NCI-H2196 (cell line): Measurements from ENCODE around the gene MPZL1.

Experiments
- DNase-seq: peaks from one replicate; lab custom pipeline; 2025; ENCODE audit not compliant: unreplicated experiment; lab: John Stamatoyannopoulos, UW

MPZL1 gene

GRCh38 chr1:167748906-167749305 is 27.1 kb downstream of the MPZL1 start:
- no peak for DNase-seq

DNA sequence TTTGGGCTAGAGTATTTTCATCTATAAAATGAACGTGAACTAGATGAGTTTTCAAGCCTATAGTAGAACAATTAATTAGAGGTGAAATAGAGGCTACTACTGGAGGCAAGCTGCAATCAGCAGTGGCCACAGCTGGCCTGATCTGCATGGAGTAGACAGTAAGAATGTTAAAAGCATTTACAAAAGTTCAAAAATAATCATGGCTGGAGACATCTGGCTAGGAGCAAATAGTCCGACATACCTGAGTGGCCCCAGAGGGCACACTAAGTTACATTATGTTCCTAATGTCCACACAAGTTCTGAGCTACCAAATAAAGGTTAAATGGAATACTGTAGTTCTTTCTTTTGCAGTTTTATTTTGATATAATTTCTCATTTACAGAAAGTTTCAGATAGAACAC is 28.0 kb downstream of the MPZL1 start:
- DNase-seq, result no peak

DNA sequence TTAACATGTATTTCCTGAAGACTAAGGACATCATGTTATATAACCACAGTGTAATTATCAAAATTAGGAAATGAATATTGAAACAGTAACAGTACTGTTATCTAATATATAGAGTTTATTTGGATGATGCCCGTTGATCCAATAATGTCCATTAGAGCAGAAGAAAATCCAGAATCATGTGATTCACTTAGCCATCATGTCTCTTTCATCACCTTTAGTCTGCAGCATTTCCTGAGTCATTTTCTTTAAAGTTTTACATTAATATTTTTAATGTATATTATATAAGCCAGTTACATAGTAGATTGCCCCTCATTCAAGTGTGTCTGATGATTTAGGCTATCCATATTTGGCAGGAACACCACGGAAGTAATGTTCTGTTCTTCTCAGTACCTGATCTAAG is 28.9 kb downstream of the MPZL1 start:
- no peak for DNase-seq

GRCh38 chr1:167751676-167752075 is 29.9 kb downstream of the MPZL1 start:
- DNase-seq, result no peak

GRCh38 chr1:167752219-167752985 is 30.6 kb downstream of the MPZL1 start:
- DNase-seq, result no peak

DNA sequence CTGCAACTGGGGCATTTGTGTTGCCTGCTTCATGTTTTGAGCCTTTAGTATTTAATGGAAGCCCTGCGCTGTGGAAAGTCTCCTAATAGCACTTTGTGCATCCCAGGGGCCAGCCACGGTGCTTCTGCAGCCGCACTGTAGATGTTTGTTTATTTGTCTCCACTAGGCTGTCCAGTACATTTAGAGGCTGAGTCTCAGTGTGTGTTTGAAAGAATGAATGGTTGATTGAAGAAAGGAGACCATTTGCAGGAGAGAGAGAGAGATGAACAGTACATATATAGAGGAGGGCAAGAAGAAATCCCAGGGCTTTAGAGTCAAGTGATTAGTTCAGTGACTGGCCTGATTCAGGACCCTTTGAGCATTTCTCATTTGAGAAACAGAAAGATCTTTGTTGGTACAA is 33.9 kb downstream of the MPZL1 start:
- DNase-seq, result no peak

- DNase-seq, result no peak
Measured at GRCh38 chr1:167756730-167757405, 35.1 kb downstream of the MPZL1 start.

DNA sequence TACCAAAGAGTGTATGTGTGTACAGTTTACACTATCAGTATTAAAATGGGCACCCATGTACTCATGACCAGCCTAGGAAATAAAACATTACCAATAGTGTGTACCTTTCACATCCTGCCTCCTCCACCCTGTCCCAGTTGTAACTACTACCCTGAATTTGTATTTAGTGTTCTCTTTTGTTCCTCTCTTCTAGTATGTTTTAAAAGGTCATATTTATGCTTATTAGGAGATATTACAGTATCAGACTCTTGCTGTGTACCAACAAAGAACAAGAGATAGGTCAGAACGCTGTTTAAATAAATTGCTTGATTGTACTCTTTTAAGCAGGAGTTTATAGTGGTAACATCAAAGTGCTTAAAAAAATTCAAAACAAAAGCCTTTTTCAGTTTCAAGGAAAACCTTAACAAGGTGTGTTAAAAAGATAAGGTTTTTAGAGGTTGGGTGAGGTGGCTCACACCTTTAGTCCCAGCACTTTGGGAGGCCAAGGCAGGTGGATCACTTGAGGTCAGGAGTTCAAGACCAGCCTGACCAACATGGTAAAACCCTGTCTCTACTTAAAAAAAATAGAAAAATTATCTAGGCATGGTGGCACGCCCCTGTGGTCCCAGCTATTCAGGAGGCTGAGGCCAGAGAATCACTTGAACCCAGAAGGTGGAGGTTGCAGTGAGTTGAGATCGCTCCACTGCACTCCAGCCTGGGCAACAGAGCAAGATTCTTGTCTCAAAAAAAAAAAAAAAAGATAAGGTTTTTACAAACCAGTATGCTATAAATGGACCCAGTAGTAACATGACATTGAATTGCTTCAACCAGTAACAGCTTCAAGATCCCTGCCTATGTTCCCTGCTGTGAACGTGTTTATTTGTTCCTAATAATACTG is 35.9 kb downstream of the MPZL1 start:
- no peak for DNase-seq

DNA sequence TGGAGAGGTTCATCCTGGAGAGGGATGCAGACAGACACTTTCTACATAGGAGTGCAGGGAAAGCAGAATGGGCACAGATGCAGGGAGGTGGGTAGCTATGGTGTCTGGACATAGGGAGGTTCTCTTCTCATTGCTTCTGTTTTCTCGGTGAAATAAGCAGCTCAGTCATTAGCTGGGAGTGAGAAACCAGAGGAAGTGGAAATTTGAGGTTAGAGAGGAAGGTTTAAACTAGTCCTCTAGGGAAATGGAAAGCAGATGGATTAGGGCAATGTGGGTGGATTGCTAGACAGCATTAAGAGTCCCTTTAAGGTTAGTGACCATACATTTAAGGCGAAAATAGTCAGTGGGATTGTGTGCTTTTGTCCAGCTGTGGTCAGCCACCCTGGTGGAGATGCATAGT is 39.6 kb downstream of the MPZL1 start:
- no peak for DNase-seq

DNA sequence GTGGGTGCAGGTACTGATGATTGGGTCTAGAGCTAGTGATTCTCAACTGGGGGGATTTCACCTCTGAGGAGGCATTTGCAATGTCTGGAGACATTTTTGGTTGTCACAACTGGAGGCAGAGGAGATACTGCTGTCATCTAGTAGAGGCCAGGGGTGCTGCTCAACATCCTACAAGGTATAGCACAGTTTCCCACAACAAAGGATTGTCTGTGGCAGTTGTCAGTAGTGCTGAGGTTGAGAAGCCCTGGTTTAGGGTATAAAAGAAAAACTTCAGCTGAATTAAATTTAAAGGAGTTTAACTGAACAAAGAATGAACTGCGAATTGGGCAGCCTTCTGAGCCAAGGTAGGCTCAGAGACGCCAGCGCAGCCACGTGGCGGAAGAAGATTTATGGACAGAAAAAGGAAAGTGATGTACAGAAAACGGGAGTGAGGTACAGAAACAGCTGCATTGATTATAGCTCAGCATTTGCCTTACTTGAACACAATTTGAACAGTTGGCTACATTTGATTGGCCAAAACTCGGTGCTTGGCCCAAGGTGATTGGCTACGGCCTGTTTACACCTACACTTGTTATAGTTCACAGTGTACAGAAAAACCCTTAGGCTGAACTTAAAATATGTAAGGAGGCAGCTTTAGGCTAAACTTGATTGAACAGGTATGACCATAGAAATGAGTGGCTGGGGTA is 40.4 kb downstream of the MPZL1 start:
- DNase-seq, result no peak

DNA sequence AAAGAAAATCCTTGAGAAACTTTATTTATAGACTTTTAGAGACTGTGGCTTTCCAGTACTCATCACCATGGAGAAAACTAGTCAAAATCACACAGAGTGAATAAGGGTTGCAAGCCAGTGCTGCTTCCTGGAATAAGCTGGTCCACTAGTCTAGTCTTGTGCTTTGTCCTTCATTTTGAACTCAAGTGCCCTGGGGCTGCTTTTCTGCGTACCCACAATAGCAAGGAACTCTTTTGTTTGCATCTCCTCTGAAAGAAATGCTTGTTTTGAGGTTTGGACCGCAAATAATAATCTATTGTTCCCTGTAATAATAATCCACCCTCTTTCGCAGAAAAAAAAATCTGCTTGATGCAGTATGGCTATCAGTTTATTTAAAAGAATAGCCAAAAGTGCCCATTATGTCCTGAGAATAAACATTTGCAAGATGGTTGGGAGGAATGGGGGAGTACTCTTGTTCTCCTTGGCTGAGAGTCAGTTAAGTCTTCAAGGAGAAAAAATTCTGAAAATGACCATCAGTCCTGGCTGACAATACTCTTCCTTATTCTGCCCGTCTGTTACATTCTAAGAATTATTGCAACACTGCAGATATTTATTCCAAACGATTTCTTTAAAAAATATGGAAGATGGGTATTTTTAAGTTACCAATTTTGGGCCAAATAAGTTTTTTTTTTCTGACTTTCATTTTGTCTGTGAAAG is 41.9 kb downstream of the MPZL1 start:
- DNase-seq, result peak; percentile 3

DNA sequence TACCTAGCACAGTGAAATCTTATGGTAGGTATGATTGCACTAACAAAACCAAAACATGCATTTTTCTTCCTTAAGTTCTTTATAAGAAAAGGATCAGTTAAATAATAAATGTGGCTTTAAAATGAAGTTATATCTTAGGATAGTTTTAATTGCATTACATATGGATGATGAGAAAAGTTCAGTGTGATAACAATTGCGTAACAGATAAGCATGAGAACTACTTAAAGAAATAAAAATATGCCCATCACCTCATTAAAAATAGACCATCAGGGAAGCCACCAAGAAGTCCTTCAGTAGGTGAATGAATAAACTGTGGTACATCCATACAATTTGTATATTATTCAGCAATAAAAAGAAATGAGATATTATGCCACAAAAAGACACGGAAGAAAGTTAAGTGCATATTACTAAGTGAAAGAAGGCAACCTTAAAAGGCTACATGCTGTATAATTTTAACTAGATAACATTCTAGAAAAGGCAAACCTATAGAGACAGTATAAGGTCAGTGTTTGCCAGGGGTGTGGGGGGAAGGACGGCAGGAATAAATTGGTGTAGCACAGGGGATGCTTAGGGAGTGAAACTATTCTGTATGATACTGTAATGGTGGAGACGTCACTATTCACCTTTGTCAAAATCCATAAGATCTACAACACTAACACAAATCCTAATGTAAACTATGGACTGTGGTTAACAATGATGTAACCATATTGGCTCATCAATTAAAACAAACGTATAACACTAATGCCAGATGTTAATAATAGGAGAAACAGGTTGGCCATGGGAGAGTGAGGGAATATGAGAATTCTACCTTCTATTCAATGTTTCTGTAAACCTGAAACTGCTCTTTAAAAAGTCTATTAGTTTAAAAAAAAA is 42.9 kb downstream of the MPZL1 start:
- DNase-seq, result no peak

GRCh38 chr1:167765496-167765895 is 43.7 kb downstream of the MPZL1 start:
- DNase-seq, result no peak

DNA sequence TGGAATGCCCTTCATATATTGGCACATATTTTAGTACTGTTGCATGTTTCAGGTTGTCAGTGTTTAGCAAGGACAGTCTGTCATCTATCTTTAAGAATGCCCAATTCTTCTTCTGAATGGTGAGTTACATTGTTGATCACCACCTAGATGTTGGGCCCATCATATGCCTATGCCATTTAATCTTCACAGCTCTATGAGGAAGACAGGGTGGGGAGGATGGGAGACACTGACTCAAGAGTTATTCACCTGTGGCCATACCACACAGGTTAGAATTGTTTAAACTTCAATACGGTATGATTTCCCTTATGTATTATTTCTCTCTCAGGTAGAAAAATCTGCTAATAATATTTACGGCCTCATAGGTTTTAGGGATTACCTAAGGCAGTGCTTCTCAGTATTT is 44.8 kb downstream of the MPZL1 start:
- no peak for DNase-seq

GRCh38 chr1:167767761-167768160 is 46.0 kb downstream of the MPZL1 start:
- no peak for DNase-seq

- no peak for DNase-seq
Measured at GRCh38 chr1:167770127-167770526, 48.3 kb downstream of the MPZL1 start.

GRCh38 chr1:167772436-167772835 is 50.7 kb downstream of the MPZL1 start:
- DNase-seq, result no peak

- DNase-seq, result no peak
Measured at GRCh38 chr1:167773516-167773915, 51.7 kb downstream of the MPZL1 start.

GRCh38 chr1:167774710-167775109 is 52.9 kb downstream of the MPZL1 start:
- no peak for DNase-seq

- no peak for DNase-seq
Measured at GRCh38 chr1:167775178-167775577, 53.4 kb downstream of the MPZL1 start.
